ENCODE results near the gene RAB12.

RAB12 gene

DNA sequence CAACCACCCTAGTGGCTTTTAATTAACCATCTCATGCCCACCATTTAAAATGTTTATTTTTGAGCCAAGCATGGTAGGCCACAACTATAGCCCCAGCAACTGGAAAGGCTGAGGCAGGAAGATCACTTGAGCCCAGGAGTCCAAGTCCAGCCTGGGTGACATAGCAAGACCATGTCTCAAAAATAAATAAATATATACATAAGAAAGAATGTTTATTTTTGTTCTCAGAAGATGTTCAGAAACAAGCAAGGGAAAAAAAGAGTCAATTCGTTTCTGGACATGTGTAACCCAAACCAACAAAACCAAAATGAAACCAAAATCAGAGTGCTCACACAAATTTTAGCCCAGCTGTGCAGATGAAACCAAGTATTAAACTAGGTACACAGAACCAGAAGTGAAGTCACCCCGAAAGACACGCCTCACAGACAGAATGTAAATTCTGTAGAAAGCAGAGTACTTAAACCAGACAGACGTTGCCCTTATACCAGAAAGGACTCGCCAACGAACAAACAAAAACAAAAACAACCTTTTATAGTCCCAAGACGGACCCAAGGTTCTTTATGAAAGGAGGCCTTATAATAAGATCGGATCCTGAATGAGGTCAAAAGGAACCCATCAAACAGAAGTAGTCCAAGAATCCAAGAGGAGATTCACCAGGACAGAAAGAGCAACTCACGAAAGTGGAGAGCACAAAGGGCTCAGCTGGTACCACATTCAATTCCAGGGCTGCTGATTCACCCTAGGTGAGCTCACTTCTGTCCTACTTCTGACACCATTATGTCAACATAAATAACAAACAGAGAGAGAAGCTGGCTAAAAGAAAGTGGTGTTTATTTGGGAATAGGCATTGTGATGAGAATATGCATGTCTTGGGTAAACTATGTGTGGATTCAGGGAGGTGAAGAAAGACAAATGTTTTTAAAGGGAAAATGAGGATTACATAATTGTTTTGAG, 64.3 kb downstream of the RAB12 start:
- no peaks in the 10 kb centered on the region for H3K36me3 ChIP-seq (ENCODE audit: control insufficient read depth in 2 of 2, insufficient read depth in 1 of 2, low read length in 2 of 2)
- CTCF ChIA-PET = interaction anchor here (0.8 to 2.2 kb wide), 4 partner anchors 18 to 314 kb away, joined by 4 to 10 read pairs (median 7); no protein-coding TSS in a partner anchor
- TF ChIP-seq ZEB2 (tag by site-specific recombination; IDR thresholded peaks at IDR 0.05) (no peak), ZNF530 (tag by site-specific recombination; IDR thresholded peaks at IDR 0.05; ENCODE audit: low read depth) (no peak), ZNF558 (tag by site-specific recombination; IDR thresholded peaks at IDR 0.05) (no peak), ZNF555 (tag by site-specific recombination; conservative IDR thresholded peaks at IDR 0.05) (no peak)
- TF ChIP-seq, protein P1, sequence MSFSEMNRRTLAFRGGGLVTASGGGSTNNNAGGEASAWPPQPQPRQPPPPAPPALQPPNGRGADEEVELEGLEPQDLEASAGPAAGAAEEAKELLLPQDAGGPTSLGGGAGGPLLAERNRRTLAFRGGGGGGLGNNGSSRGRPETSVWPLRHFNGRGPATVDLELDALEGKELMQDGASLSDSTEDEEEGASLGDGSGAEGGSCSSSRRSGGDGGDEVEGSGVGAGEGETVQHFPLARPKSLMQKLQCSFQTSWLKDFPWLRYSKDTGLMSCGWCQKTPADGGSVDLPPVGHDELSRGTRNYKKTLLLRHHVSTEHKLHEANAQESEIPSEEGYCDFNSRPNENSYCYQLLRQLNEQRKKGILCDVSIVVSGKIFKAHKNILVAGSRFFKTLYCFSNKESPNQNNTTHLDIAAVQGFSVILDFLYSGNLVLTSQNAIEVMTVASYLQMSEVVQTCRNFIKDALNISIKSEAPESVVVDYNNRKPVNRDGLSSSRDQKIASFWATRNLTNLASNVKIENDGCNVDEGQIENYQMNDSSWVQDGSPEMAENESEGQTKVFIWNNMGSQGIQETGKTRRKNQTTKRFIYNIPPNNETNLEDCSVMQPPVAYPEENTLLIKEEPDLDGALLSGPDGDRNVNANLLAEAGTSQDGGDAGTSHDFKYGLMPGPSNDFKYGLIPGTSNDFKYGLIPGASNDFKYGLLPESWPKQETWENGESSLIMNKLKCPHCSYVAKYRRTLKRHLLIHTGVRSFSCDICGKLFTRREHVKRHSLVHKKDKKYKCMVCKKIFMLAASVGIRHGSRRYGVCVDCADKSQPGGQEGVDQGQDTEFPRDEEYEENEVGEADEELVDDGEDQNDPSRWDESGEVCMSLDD (tag by site-specific recombination; IDR thresholded peaks at IDR 0.05) = no peak
- no peak overlapping the region for H3K27ac ChIP-seq (ENCODE audit: extremely low read depth, low read depth, low read length)
- H3K9me3 ChIP-seq (ENCODE audit: control insufficient read depth, insufficient read depth, low read depth, low read length) = no peaks in the 10 kb centered on the region
- H3K4me3 ChIP-seq (ENCODE audit: low read depth, low read length) = no peak overlapping the region
- H3K4me1 ChIP-seq (ENCODE audit: control insufficient read depth, insufficient read depth, low read length) = no peaks in the 10 kb centered on the region
- POLR2A ChIA-PET = no interaction called here

DNA sequence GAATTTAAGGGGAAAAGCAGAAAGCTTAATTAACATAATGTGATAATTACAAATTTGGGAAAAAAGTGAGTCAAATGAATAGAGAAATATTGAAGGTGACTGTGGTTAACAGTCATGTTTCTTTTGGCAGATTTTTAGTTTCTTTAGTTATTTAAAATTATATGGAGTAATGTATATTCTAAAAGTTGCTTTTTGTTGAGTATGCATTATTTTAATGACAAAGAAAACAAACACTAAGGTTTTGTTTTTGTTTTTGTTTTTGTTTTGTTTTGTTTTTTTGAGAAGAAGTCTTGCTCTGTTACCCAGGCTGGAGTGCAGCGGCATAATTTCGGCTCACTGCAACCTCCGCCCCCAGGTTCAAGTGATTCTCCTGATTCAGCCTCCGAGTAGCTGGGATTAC, 65.8 kb downstream of the RAB12 start:
- Histone ChIP-seq H3K36me3 (ENCODE audit: control insufficient read depth in 2 of 2, insufficient read depth in 1 of 2, low read length in 2 of 2) (no peaks in the 10 kb centered on the region), H3K4me3 (ENCODE audit: low read depth, low read length) (no peak overlapping the region), H3K9me3 (ENCODE audit: control insufficient read depth, insufficient read depth, low read depth, low read length) (no peaks in the 10 kb centered on the region), H3K27ac (ENCODE audit: extremely low read depth, low read depth, low read length) (no peak overlapping the region), H3K4me1 (ENCODE audit: control insufficient read depth, insufficient read depth, low read length) (no peaks in the 10 kb centered on the region)
- TF ChIP-seq ZBTB20 (tag by site-specific recombination; IDR thresholded peaks at IDR 0.05) (no peak), ZXDB (tag by site-specific recombination; IDR thresholded peaks at IDR 0.05) (no peak), MEIS1 (CRISPR knock-in tag; IDR thresholded peaks at IDR 0.05; ENCODE audit: borderline replicate concordance) (no peak), MZF1 (tag by site-specific recombination; IDR thresholded peaks at IDR 0.05; ENCODE audit: borderline replicate concordance) (no peak), ZNF830 (tag by site-specific recombination; IDR thresholded peaks at IDR 0.05; ENCODE audit: low read depth) (no peak), ZNF610 (tag by site-specific recombination; IDR thresholded peaks at IDR 0.05; ENCODE audit: borderline replicate concordance) (no peak), ZNF776 (tag by site-specific recombination; IDR thresholded peaks at IDR 0.05; ENCODE audit: borderline replicate concordance) (no peak), ZNF16 (tag by site-specific recombination; IDR thresholded peaks at IDR 0.05; ENCODE audit: low read depth) (no peak), KLF7 (tag by site-specific recombination; IDR thresholded peaks at IDR 0.05; ENCODE audit: borderline replicate concordance) (no peak), ZNF48 (tag by site-specific recombination; IDR thresholded peaks at IDR 0.05) (no peak), KLF9 (tag by site-specific recombination; IDR thresholded peaks at IDR 0.05; ENCODE audit: low read depth) (no peak), MYNN (tag by site-specific recombination; IDR thresholded peaks at IDR 0.05; ENCODE audit: borderline replicate concordance) (no peak), TRIM28 (IDR thresholded peaks at IDR 0.05; ENCODE audit: borderline replicate concordance, low read length) (no peak), ZNF560 (tag by site-specific recombination; IDR thresholded peaks at IDR 0.05; ENCODE audit: borderline replicate concordance) (no peak), ZNF19 (tag by site-specific recombination; IDR thresholded peaks at IDR 0.05; ENCODE audit: low read depth) (no peak), ZNF146 (tag by site-specific recombination; IDR thresholded peaks at IDR 0.05) (no peak), ZNF292 (tag by site-specific recombination; IDR thresholded peaks at IDR 0.05; ENCODE audit: borderline replicate concordance, low read depth) (no peak), IKZF3 (tag by site-specific recombination; IDR thresholded peaks at IDR 0.05) (no peak)
- TF ChIP-seq, protein P1 (tag by site-specific recombination; IDR thresholded peaks at IDR 0.05) = no peak
- TF ChIP-seq, protein P2, sequence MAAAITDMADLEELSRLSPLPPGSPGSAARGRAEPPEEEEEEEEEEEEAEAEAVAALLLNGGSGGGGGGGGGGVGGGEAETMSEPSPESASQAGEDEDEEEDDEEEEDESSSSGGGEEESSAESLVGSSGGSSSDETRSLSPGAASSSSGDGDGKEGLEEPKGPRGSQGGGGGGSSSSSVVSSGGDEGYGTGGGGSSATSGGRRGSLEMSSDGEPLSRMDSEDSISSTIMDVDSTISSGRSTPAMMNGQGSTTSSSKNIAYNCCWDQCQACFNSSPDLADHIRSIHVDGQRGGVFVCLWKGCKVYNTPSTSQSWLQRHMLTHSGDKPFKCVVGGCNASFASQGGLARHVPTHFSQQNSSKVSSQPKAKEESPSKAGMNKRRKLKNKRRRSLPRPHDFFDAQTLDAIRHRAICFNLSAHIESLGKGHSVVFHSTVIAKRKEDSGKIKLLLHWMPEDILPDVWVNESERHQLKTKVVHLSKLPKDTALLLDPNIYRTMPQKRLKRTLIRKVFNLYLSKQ (tag by site-specific recombination; IDR thresholded peaks at IDR 0.05; ENCODE audit: borderline replicate concordance) = no peak
- ChIA-PET CTCF (interaction anchor here (1.0 kb wide), 1 partner anchor 22 kb away, joined by 3 read pairs; no protein-coding TSS in a partner anchor), POLR2A (no interaction called here)
